ENCODE measurements around the gene ARHGAP29.
"Not testable (repeated sequence)": the region's sequence is repeated elsewhere in the genome, so short reads cannot be mapped to it uniquely, and the experiment has no call there.

Gene ARHGAP29

GRCh38 chr1:94193128-94193527, 44.3 kb downstream of the ARHGAP29 start:
- H3K9me3 Mint-ChIP-seq (ENCODE audit: low read depth), result no peaks in the 10 kb centered on the region
- peaks cover 17% of the 10 kb centered on the region for H3K27me3 Mint-ChIP-seq
- H3K27ac Mint-ChIP-seq, result no peak overlapping the region
- no peaks in the 10 kb centered on the region for H3K36me3 Mint-ChIP-seq
- H3K4me1 Mint-ChIP-seq (ENCODE audit: low read depth), result no peaks in the 10 kb centered on the region
- H3K4me3 Mint-ChIP-seq, result no peak overlapping the region

DNA sequence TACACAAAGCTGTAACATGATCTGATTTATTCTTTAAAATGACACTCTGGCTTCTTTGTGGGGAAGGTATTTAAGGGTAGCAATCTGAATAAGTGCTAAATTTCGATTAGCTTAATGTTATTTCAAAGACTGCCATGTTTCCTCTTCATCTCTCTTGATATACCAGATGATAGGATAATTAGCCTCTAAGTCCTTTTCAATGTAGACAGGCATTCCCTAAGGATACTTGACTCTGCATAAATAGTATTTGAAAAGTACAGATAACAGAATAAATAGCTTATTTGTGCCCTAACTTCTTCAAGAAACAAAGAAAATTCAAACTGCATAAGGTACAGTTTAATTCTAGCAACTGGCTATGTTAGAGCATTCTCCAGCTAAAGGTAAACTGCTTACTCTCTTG, 46.2 kb downstream of the ARHGAP29 start:
- Mint-ChIP-seq H3K27me3 (peaks cover 14% of the 10 kb centered on the region), H3K27ac (no peak overlapping the region), H3K9me3 (ENCODE audit: low read depth) (no peaks in the 10 kb centered on the region), H3K4me3 (no peak overlapping the region), H3K4me1 (ENCODE audit: low read depth) (no peaks in the 10 kb centered on the region), H3K36me3 (no peaks in the 10 kb centered on the region)

DNA sequence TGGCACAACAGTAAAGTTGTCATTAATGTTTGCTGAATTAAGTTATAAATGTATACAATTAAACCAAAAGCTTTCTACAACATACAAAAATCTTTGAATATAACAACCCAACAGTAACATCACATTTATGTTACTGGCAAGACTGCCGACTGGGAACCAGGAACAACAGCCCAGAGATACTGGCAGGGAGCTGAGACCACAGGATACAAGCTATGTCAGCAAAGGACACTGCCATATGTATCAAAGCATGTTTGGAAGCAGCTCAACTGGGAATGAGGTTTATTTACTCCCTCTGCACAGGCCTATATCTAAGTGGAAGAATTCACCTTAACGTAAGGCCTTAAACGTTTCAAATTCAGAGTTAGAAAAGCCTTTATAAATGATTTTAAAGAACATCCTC, 50.4 kb downstream of the ARHGAP29 start:
- Mint-ChIP-seq H3K27me3 (peaks cover 8% of the 10 kb centered on the region), H3K36me3 (no peaks in the 10 kb centered on the region), H3K27ac (no peak overlapping the region), H3K4me1 (ENCODE audit: low read depth) (no peaks in the 10 kb centered on the region), H3K9me3 (ENCODE audit: low read depth) (no peaks in the 10 kb centered on the region), H3K4me3 (no peak overlapping the region)

DNA sequence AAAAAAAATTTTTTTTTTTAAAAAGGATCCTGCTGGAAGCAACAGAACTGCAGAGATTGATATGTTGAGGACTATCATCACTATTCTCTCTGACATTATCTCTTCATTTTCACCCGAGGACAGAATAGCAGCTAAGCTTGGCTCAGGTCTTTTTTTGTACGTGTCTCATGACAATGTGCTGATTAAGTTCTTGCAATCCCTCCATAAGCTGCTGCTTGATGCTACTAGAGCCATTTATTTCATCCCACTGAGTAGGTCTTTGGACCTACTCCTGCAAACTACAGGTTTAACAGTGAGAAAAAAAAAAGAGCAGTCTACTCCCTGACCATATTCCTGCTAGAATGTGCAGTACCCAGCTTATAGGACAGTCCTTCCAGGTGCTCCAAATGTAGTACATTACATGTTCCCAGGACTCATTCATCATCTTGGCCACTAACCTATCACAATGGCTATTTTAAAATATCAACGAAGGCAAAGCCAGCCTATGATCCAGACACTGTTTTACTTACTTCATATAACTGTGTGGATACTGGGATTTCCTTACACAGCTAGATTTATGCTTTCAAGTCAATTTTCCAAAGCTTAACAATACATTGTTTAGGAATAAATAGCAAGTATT, 54.1 kb downstream of the ARHGAP29 start:
- no peaks in the 10 kb centered on the region for H3K9me3 Mint-ChIP-seq (ENCODE audit: low read depth)
- H3K4me3 Mint-ChIP-seq, result no peak overlapping the region
- H3K27ac Mint-ChIP-seq, result no peak overlapping the region
- no peaks in the 10 kb centered on the region for H3K36me3 Mint-ChIP-seq
- H3K4me1 Mint-ChIP-seq (ENCODE audit: low read depth), result no peaks in the 10 kb centered on the region
- H3K27me3 Mint-ChIP-seq, result peaks cover 12% of the 10 kb centered on the region

DNA sequence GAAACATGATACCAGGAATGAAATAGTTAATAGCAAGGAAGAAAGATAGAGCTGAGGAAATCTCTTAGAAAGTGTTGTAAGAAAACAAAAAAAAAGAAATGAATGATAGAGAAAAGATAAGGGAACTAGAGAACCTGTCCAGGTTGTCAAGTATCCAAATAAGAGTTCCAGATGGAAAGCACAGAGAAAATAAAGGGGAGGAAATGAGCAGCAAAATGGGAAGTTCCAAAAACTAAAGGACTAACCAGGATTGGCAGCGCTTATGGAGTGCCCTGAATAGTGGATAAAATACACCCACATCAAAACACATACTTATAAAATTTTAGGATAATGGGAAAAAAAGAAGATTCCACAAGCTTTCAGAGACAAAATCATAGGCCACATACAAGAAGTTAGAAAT, 55.2 kb downstream of the ARHGAP29 start:
- Mint-ChIP-seq H3K9me3 (ENCODE audit: low read depth) (no peaks in the 10 kb centered on the region), H3K36me3 (no peaks in the 10 kb centered on the region), H3K27me3 (peaks cover 13% of the 10 kb centered on the region), H3K4me3 (no peak overlapping the region), H3K4me1 (ENCODE audit: low read depth) (no peaks in the 10 kb centered on the region), H3K27ac (no peak overlapping the region)

DNA sequence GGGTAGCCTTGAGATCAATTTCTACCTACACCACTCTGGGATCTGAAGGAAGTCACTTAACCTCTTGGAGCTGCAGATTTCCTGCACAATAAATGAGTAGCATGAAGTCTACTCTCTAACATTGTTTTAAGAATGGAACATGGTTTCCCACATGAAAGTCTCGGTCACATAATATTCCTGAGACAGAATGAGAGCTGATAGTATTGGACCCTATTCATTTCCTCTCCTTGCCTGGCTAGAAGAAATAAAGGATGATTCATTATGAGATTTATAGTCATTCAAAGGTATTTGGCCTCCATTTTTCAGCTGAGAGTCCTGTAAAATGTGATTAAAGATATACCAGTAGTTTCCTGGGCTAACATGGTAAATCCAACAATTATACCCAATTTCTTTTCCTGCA, 56.7 kb downstream of the ARHGAP29 start:
- H3K27me3 Mint-ChIP-seq, result peaks cover 13% of the 10 kb centered on the region
- H3K9me3 Mint-ChIP-seq (ENCODE audit: low read depth), result no peaks in the 10 kb centered on the region
- no peak overlapping the region for H3K4me3 Mint-ChIP-seq
- no peaks in the 10 kb centered on the region for H3K4me1 Mint-ChIP-seq (ENCODE audit: low read depth)
- no peak overlapping the region for H3K27ac Mint-ChIP-seq
- peaks cover 2% of the 10 kb centered on the region for H3K36me3 Mint-ChIP-seq

DNA sequence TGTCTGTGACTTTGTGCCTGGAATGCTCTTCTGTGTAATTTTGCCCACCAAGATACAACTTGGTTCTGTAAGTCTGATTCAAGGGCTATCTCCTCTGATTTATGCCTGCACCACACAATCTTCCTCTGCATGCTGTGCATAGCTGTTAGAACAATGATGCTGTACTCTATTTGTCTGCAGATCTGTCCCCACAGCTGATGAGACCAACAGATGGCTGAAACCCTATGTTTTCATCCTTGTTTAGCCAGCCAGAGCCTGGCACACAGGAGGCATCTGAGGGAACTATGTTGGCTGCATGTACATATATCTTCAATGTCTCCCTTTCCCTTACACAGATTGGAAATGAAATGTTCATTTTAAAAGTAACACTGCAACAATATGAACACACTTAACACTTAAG, 58.5 kb downstream of the ARHGAP29 start:
- no peak overlapping the region for H3K27ac Mint-ChIP-seq
- H3K4me1 Mint-ChIP-seq (ENCODE audit: low read depth), result no peaks in the 10 kb centered on the region

GRCh38 chr1:94169126-94169525, 68.3 kb downstream of the ARHGAP29 start:
- Mint-ChIP-seq H3K27ac (no peak overlapping the region), H3K36me3 (no peaks in the 10 kb centered on the region), H3K27me3 (peaks cover 5% of the 10 kb centered on the region), H3K4me1 (ENCODE audit: low read depth) (no peaks in the 10 kb centered on the region), H3K4me3 (no peak overlapping the region), H3K9me3 (ENCODE audit: low read depth) (no peaks in the 10 kb centered on the region)

More for the DNA sequence above, 58.5 kb downstream of the ARHGAP29 start:
- Mint-ChIP-seq H3K4me3 (no peak overlapping the region), H3K36me3 (peaks cover 2% of the 10 kb centered on the region), H3K9me3 (ENCODE audit: low read depth) (no peaks in the 10 kb centered on the region), H3K27me3 (peaks cover 17% of the 10 kb centered on the region)

DNA sequence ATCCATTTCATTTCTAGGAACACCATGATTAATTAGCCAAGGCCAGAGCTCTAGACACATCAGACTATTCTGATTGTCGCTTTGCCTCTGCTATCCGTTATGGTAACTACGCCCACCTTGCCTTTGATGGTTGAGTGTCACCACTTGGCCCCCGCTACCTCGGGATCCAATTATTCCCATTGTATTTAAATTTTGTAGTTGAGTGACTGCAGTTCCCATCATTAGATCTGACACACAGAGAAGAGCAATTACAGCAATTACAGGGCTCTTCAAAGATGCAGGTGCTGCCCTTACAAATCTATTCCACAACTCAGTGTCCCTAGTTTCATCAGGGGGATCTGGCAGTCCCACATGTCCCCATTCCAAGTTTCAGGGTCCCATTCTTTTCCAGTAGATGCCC, 71.5 kb downstream of the ARHGAP29 start:
- no peak overlapping the region for H3K27ac Mint-ChIP-seq
- H3K4me1 Mint-ChIP-seq (ENCODE audit: low read depth), result no peaks in the 10 kb centered on the region
- no peak overlapping the region for H3K4me3 Mint-ChIP-seq
- no peaks in the 10 kb centered on the region for H3K9me3 Mint-ChIP-seq (ENCODE audit: low read depth)
- H3K27me3 Mint-ChIP-seq, result peaks cover 6% of the 10 kb centered on the region
- H3K36me3 Mint-ChIP-seq, result no peaks in the 10 kb centered on the region

- H3K36me3 Mint-ChIP-seq; H3K4me1 Mint-ChIP-seq (ENCODE audit: low read depth): not testable (repeated sequence)
Observed at GRCh38 chr1:94164885-94165284, 72.5 kb downstream of the ARHGAP29 start.

GRCh38 chr1:94164121-94164520, 73.3 kb downstream of the ARHGAP29 start:
- H3K9me3 Mint-ChIP-seq (ENCODE audit: low read depth); H3K27me3 Mint-ChIP-seq; H3K4me1 Mint-ChIP-seq (ENCODE audit: low read depth); H3K4me3 Mint-ChIP-seq; H3K36me3 Mint-ChIP-seq; H3K27ac Mint-ChIP-seq: not testable (repeated sequence)

More at GRCh38 chr1:94164885-94165284, 72.5 kb downstream of the ARHGAP29 start:
- not testable (repeated sequence) for H3K27ac Mint-ChIP-seq; H3K9me3 Mint-ChIP-seq (ENCODE audit: low read depth); H3K27me3 Mint-ChIP-seq; H3K4me3 Mint-ChIP-seq

GRCh38 chr1:94163249-94163648, 74.1 kb downstream of the ARHGAP29 start:
- H3K27ac Mint-ChIP-seq; H3K36me3 Mint-ChIP-seq; H3K4me1 Mint-ChIP-seq (ENCODE audit: low read depth); H3K9me3 Mint-ChIP-seq (ENCODE audit: low read depth); H3K27me3 Mint-ChIP-seq; H3K4me3 Mint-ChIP-seq: not testable (repeated sequence)

DNA sequence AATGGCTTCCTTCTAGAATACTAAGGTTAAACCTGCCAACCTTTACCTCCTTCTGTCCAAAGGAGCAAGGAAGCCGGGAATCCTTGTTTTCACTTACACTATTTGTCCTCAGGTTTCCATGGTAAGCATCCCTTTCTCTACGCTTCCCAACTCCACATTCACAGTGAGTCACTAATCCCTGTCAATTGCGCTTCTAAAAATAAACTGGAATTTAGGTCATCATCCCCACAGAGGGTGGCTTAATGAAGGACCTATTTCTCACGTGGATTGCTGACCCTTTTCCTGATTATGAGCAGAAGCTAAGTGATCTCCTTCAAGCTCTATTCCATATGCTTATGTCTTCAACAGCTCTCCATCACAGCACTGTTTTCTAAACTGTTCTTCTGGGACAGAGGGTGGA, 76.6 kb downstream of the ARHGAP29 start:
- no peaks in the 10 kb centered on the region for H3K36me3 Mint-ChIP-seq
- H3K27me3 Mint-ChIP-seq, result peaks cover 4% of the 10 kb centered on the region
- H3K27ac Mint-ChIP-seq, result no peak overlapping the region
- no peaks in the 10 kb centered on the region for H3K4me1 Mint-ChIP-seq (ENCODE audit: low read depth)
- no peak overlapping the region for H3K4me3 Mint-ChIP-seq
- H3K9me3 Mint-ChIP-seq (ENCODE audit: low read depth), result no peaks in the 10 kb centered on the region

GRCh38 chr1:94156096-94156625, 81.2 kb downstream of the ARHGAP29 start:
- no peaks in the 10 kb centered on the region for H3K4me1 Mint-ChIP-seq (ENCODE audit: low read depth)
- H3K27ac Mint-ChIP-seq, result no peak overlapping the region

DNA sequence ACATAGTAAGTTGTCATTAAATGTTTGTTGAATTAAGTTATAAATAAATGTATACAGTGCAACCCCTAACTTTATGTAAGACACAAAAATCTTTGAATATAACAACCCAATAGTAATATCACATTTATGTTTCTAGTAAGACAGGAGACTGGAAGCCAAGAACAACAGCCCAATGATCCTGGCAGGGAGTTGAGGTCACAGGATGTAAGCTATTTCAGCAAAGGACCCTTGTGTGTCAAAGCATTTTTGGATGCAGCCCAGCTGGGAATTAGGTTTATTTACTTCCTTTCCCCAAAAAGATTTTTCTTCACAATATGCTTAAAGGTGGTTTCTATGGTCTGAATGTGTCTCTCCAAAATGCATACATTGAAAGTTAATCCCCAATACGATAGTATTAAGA, 82.4 kb downstream of the ARHGAP29 start:
- Mint-ChIP-seq H3K9me3 (ENCODE audit: low read depth) (no peaks in the 10 kb centered on the region), H3K27ac (no peak overlapping the region), H3K36me3 (no peaks in the 10 kb centered on the region), H3K4me3 (no peak overlapping the region), H3K4me1 (ENCODE audit: low read depth) (no peaks in the 10 kb centered on the region), H3K27me3 (peaks cover 1% of the 10 kb centered on the region)

More at GRCh38 chr1:94156096-94156625, 81.2 kb downstream of the ARHGAP29 start:
- Mint-ChIP-seq H3K36me3 (no peaks in the 10 kb centered on the region), H3K4me3 (no peak overlapping the region), H3K9me3 (ENCODE audit: low read depth) (no peaks in the 10 kb centered on the region), H3K27me3 (peaks cover 1% of the 10 kb centered on the region)

GRCh38 chr1:94153133-94153532, 84.3 kb downstream of the ARHGAP29 start:
- Mint-ChIP-seq H3K4me3 (no peak overlapping the region), H3K36me3 (no peaks in the 10 kb centered on the region), H3K9me3 (ENCODE audit: low read depth) (no peaks in the 10 kb centered on the region)

More at GRCh38 chr1:94153133-94153532, 84.3 kb downstream of the ARHGAP29 start:
- Mint-ChIP-seq H3K4me1 (ENCODE audit: low read depth) (no peaks in the 10 kb centered on the region), H3K27me3 (peaks cover 1% of the 10 kb centered on the region), H3K27ac (no peak overlapping the region)
